ENCODE measurements around the gene GPS2. TPM values are rescaled to one million over a fixed set of nuclear protein-coding genes. Genes with fewer than 3 reads are reported as not detected.

The GPS2 gene, protein sequence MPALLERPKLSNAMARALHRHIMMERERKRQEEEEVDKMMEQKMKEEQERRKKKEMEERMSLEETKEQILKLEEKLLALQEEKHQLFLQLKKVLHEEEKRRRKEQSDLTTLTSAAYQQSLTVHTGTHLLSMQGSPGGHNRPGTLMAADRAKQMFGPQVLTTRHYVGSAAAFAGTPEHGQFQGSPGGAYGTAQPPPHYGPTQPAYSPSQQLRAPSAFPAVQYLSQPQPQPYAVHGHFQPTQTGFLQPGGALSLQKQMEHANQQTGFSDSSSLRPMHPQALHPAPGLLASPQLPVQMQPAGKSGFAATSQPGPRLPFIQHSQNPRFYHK
- total RNA-seq (2021; fragmentation: NEBNext Ultra II Directional; extraction: Animal tissue kit (Norgen Biotek cat#: 25700)): 10 to 100 TPM; 34.7 to 45.2 (median 40.7) TPM
- long read RNA-seq, transcript GPS2-202 (10 exons, 1,371 nt): minor isoform, 9 of 55 reads
- long read RNA-seq, transcript GPS2-201 (11 exons, 1,379 nt): major isoform, 20 of 55 reads
- long read RNA-seq, partial matches to known transcripts: 2 of 55 reads
- long read RNA-seq, other reads (novel, unspliced or antisense): 24 of 55 reads

- H3K4me1 Mint-ChIP-seq (ENCODE audit: low read depth): peaks cover 50% of the 10 kb centered on the region
- peaks cover 52% of the 10 kb centered on the region for H3K36me3 Mint-ChIP-seq (ENCODE audit: low read depth)
- H3K27ac Mint-ChIP-seq: peak within 1 kb of the TSS; percentile 78
- H3K27me3 Mint-ChIP-seq (ENCODE audit: insufficient read depth): peaks cover 21% of the 10 kb centered on the region
- DNase-seq: peak; percentile 69
- TF ChIP-seq, protein P1, sequence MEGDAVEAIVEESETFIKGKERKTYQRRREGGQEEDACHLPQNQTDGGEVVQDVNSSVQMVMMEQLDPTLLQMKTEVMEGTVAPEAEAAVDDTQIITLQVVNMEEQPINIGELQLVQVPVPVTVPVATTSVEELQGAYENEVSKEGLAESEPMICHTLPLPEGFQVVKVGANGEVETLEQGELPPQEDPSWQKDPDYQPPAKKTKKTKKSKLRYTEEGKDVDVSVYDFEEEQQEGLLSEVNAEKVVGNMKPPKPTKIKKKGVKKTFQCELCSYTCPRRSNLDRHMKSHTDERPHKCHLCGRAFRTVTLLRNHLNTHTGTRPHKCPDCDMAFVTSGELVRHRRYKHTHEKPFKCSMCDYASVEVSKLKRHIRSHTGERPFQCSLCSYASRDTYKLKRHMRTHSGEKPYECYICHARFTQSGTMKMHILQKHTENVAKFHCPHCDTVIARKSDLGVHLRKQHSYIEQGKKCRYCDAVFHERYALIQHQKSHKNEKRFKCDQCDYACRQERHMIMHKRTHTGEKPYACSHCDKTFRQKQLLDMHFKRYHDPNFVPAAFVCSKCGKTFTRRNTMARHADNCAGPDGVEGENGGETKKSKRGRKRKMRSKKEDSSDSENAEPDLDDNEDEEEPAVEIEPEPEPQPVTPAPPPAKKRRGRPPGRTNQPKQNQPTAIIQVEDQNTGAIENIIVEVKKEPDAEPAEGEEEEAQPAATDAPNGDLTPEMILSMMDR (IDR thresholded peaks at IDR 0.05): no peak
- peak within 1 kb of the TSS; percentile 87 for H3K4me3 Mint-ChIP-seq
- no peaks in the 10 kb centered on the region for H3K9me3 Mint-ChIP-seq
Observed at GRCh38 chr17:7314719-7315569, at the start of gene GPS2. Gene GPS2 (minus strand): TSS chr17:7315360. CDS start chr17:7315052, 308 bp downstream.

DNA sequence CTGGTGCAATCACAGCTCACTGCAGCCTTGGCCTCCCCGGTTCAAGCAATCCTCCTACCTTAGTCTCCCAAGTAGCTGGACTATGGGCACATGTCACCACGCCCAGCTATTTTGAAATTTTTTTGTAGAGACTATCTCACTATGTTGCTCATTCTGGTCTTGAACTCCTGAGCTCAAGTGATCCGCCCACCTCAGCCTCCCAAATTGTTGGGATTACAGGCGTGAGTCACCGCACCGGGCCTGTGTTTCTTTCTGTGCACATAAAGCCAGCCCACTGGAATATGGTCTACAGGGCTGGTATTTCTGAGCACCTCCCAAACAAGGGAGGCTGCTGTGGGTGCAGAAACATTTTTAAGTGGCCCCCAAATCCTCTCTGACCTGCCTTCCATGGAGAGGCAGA, 48.2 kb upstream of the GPS2 start:
- H3K4me3 Mint-ChIP-seq: no peak overlapping the region
- TF ChIP-seq, protein P1 (IDR thresholded peaks at IDR 0.05): no peak
- no peaks in the 10 kb centered on the region for H3K9me3 Mint-ChIP-seq

GRCh38 chr17:7361906-7362305, 46.7 kb upstream of the GPS2 start:
- Mint-ChIP-seq H3K36me3 (ENCODE audit: low read depth) (no peaks in the 10 kb centered on the region), H3K27me3 (ENCODE audit: insufficient read depth) (peaks cover 11% of the 10 kb centered on the region), H3K4me1 (ENCODE audit: low read depth) (peaks cover 9% of the 10 kb centered on the region), H3K9me3 (no peaks in the 10 kb centered on the region), H3K4me3 (no peak overlapping the region), H3K27ac (no peak overlapping the region)
- TF ChIP-seq, protein P1 (IDR thresholded peaks at IDR 0.05): no peak
- no peak for DNase-seq

More for the DNA sequence above, 48.2 kb upstream of the GPS2 start:
- Mint-ChIP-seq H3K27ac (no peak overlapping the region), H3K4me1 (ENCODE audit: low read depth) (peaks cover 9% of the 10 kb centered on the region), H3K27me3 (ENCODE audit: insufficient read depth) (peaks cover 16% of the 10 kb centered on the region), H3K36me3 (ENCODE audit: low read depth) (no peaks in the 10 kb centered on the region)
- peak; percentile 39 for DNase-seq

DNA sequence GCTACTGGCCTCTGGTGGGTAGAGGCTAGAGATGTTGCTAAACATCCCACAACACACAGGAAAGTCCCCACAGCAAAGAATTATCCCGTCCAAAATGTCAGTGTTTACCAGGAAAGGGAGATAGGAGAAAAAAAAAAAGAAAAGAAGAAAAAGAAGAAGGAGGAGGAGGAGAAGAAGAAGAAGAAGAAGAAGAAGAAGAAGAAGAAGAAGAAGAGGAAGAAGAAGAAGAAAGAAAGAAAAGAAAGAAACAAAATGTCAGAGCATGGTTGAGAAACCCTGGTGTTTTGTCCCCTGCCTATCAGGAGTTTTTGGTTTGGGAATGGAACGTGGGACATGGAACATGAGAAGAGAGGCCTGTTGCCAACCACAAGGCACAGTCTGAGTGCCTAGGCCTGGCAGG, 42.2 kb upstream of the GPS2 start:
- TF ChIP-seq, protein P1 (IDR thresholded peaks at IDR 0.05): no peak
- Mint-ChIP-seq H3K4me1 (ENCODE audit: low read depth) (peaks cover 33% of the 10 kb centered on the region), H3K4me3 (no peak overlapping the region), H3K27ac (no peak overlapping the region), H3K9me3 (no peaks in the 10 kb centered on the region), H3K27me3 (ENCODE audit: insufficient read depth) (peaks cover 6% of the 10 kb centered on the region), H3K36me3 (ENCODE audit: low read depth) (no peaks in the 10 kb centered on the region)
- DNase-seq: no peak

DNA sequence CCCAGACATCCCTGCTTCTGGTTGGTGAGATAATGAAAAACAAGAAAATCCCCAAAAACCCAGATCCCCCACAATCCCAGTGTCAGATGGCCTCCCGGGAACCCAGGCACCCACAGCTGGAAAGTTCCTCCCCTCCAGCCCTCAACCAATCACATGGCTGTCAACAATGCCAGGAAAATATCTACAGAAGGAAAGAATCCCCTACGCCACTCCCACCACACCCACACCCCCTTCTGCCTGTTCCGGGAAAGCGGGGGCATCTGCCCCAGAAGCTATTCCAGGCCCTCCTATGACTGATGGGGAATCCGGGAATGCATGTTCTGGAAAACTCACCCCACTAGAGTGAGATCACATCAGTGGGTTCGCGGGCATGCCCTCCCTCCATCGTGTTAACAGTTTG, 41.6 kb upstream of the GPS2 start:
- no peak for DNase-seq
- no peaks in the 10 kb centered on the region for H3K9me3 Mint-ChIP-seq
- no peak overlapping the region for H3K4me3 Mint-ChIP-seq
- H3K4me1 Mint-ChIP-seq (ENCODE audit: low read depth): peaks cover 34% of the 10 kb centered on the region
- H3K27ac Mint-ChIP-seq: no peak overlapping the region
- TF ChIP-seq, protein P1 (IDR thresholded peaks at IDR 0.05): no peak
- H3K36me3 Mint-ChIP-seq (ENCODE audit: low read depth): no peaks in the 10 kb centered on the region
- peaks cover 5% of the 10 kb centered on the region for H3K27me3 Mint-ChIP-seq (ENCODE audit: insufficient read depth)

Data from HFFc6 (cell line).